SK-N-SH (cell line): Measurements from ENCODE around the gene GLT8D1. TPM values are rescaled to one million over a fixed set of nuclear protein-coding genes. Genes with fewer than 3 reads are reported as not detected.

ENCODE experiments used
- CTCF ChIA-PET: fragments of 300-600, 350-600 bp; formaldehyde crosslinking; extraction: SDS; loops from one replicate; lab custom pipeline; 2021; lab: Yijun Ruan, JAX
- POLR2A ChIA-PET: fragments of 350-600 bp; sonication (Branson Sonifier 250); formaldehyde crosslinking; extraction: SDS; loops from one replicate; lab custom pipeline; 2020; ENCODE audit warnings: antibody characterized with exemption, inconsistent platforms; lab: Yijun Ruan, JAX
- DNase-seq: peaks from one replicate; pipeline ENCODE4 v3.0.0; 2012
- H2AFZ ChIP-seq: fragments of 200-600 bp; sonication (generic); 2 replicates; pipeline ENCODE4 v1.8.1; 2016; ENCODE audit warnings: antibody characterized with exemption, mild to moderate bottlenecking, low read depth
- H3F3A ChIP-seq: fragments of 200-600 bp; sonication (generic); replicated peaks from 2 replicates; pipeline ENCODE3; 2016; ENCODE audit warnings: antibody characterized with exemption, mild to moderate bottlenecking; ENCODE audit not compliant: insufficient read depth
- H3K27ac ChIP-seq, 2 experiments: fragments of 200-500 bp in 1 of 2; fragments of 200-600 bp in 1 of 2; sonication (Bioruptor generic) in 1 of 2; sonication (generic), shearing (Covaris generic) in 1 of 2; 2 replicates each; pipeline versions ENCODE4 v1.5.1 to v1.6.1; 2014 to 2016; ENCODE audit warnings: low read depth in 2 of 2, inconsistent platforms in 1 of 2, low read length in 1 of 2, mild to moderate bottlenecking in 1 of 2, mixed read lengths in 1 of 2
- H3K27me3 ChIP-seq: fragments of 200-600 bp; sonication (generic), shearing (Covaris generic); 2 replicates; pipeline ENCODE4 v1.6.1; 2016; ENCODE audit warnings: mixed run types; ENCODE audit not compliant: insufficient read depth
- H3K36me3 ChIP-seq, 2 experiments: fragments of 200-500 bp in 1 of 2; fragments of 200-600 bp in 1 of 2; sonication (Bioruptor generic) in 1 of 2; sonication (generic) in 1 of 2; replicated peaks in 1 of 2; 2 replicates each; pipeline versions ENCODE3 to v1.5.1; 2014 to 2016; ENCODE audit warnings: low read length in 1 of 2, mild to moderate bottlenecking in 1 of 2; ENCODE audit not compliant: insufficient read depth in 2 of 2, control insufficient read depth in 1 of 2
- H3K4me1 ChIP-seq, 2 experiments: fragments of 200-500 bp in 1 of 2; fragments of 200-600 bp in 1 of 2; sonication (Bioruptor generic) in 1 of 2; sonication (generic), shearing (Covaris generic) in 1 of 2; 2 replicates each; pipeline versions ENCODE4 v1.5.1 to v1.6.1; 2014 to 2016; ENCODE audit warnings: low read depth in 1 of 2, low read length in 1 of 2, mixed run types in 1 of 2; ENCODE audit not compliant: insufficient read depth in 2 of 2, control insufficient read depth in 1 of 2
- H3K4me2 ChIP-seq: fragments of 200-600 bp; sonication (generic), shearing (Covaris generic); 2 replicates; pipeline ENCODE4 v1.6.1; 2017; ENCODE audit warnings: mixed run types
- H3K4me3 ChIP-seq, 2 experiments: fragments of 200-500 bp in 1 of 2; fragments of 200-600 bp in 1 of 2; sonication (Bioruptor generic) in 1 of 2; sonication (generic), shearing (Covaris generic) in 1 of 2; 2 replicates each; pipeline versions ENCODE4 v1.5.1 to v1.8.1; 2014 to 2016; ENCODE audit warnings: low read depth in 2 of 2, inconsistent platforms in 1 of 2, low read length in 1 of 2, mild to moderate bottlenecking in 1 of 2, mixed read lengths in 1 of 2, moderate library complexity in 1 of 2
- H3K79me2 ChIP-seq: fragments of 200-600 bp; sonication (generic); 2 replicates; pipeline ENCODE4 v1.8.1; 2017; ENCODE audit warnings: mild to moderate bottlenecking; ENCODE audit not compliant: insufficient read depth
- H3K9ac ChIP-seq: fragments of 200-600 bp; sonication (generic); 2 replicates; pipeline ENCODE4 v1.6.1; 2017; ENCODE audit warnings: mixed run types
- H3K9me2 ChIP-seq: fragments of 200-600 bp; sonication (generic); 2 replicates; pipeline ENCODE4 v1.6.1; 2017; ENCODE audit warnings: mixed run types
- H3K9me3 ChIP-seq: fragments of 200-600 bp; sonication (generic); 2 replicates; pipeline ENCODE4 v1.6.1; 2017; ENCODE audit warnings: mixed run types, mild to moderate bottlenecking, moderate library complexity
- H4K20me1 ChIP-seq: fragments of 200-600 bp; sonication (generic); 2 replicates; pipeline ENCODE4 v1.6.1; 2017; ENCODE audit warnings: mild to moderate bottlenecking, mixed run types; ENCODE audit not compliant: insufficient read depth
- CHD2 ChIP-seq: fragments of 150-350 bp; IDR thresholded peaks from 2 replicates; pipeline ENCODE4 v1.6.1; 2018; ENCODE audit warnings: low read length; ENCODE audit not compliant: partially characterized antibody
- EZH2phosphoT487 ChIP-seq: fragments of 200-600 bp; sonication (generic); IDR thresholded peaks from 2 replicates; pipeline ENCODE4 v1.6.1; 2017; ENCODE audit warnings: low read depth, mixed run types, mild to moderate bottlenecking, antibody characterized with exemption, moderate library complexity, borderline replicate concordance
- FOSL2 ChIP-seq: IDR thresholded peaks from 2 replicates; pipeline ENCODE4 v1.4.0; 2012; ENCODE audit warnings: low read depth, mild to moderate bottlenecking, moderate library complexity, borderline replicate concordance
- GATA2 ChIP-seq: sonication (generic); formaldehyde crosslinking; IDR thresholded peaks from 2 replicates; pipeline ENCODE4 v1.5.0; 2020; ENCODE audit warnings: mild to moderate bottlenecking, missing genetic modification reagents
- JUND ChIP-seq: IDR thresholded peaks from 2 replicates; pipeline ENCODE4 v1.4.0; 2012
- MXI1 ChIP-seq: IDR thresholded peaks from 2 replicates; pipeline ENCODE4 v1.6.1; 2012; ENCODE audit warnings: mild to moderate bottlenecking, low read depth, low read length, improper control_type of control experiment
- RAD21 ChIP-seq: IDR thresholded peaks from 2 replicates; pipeline ENCODE4 v1.6.1; 2012; ENCODE audit warnings: mild to moderate bottlenecking, low read length
- RCOR1 ChIP-seq: fragments of 150-350 bp; IDR thresholded peaks from 2 replicates; pipeline ENCODE4 v1.6.1; 2017; ENCODE audit warnings: antibody characterized with exemption, low read length
- RFX5 ChIP-seq: IDR thresholded peaks from 2 replicates; pipeline ENCODE4 v1.6.1; 2012; ENCODE audit warnings: mild to moderate bottlenecking, improper control_type of control experiment, low read length
- RXRA ChIP-seq: IDR thresholded peaks from 2 replicates; pipeline ENCODE4 v1.4.0; 2012; ENCODE audit warnings: low read depth, mild to moderate bottlenecking, borderline replicate concordance
- SIN3A ChIP-seq: IDR thresholded peaks from 2 replicates; pipeline ENCODE4 v1.6.1; 2012; ENCODE audit warnings: low read depth, mild to moderate bottlenecking, low read length, moderate library complexity, borderline replicate concordance
- SMC3 ChIP-seq: IDR thresholded peaks from 2 replicates; pipeline ENCODE4 v1.6.1; 2012; ENCODE audit warnings: low read depth, low read length, improper control_type of control experiment
- TAF1 ChIP-seq: IDR thresholded peaks from 2 replicates; pipeline ENCODE4 v1.6.1; 2012; ENCODE audit warnings: low read depth, mild to moderate bottlenecking, low read length, moderate library complexity, borderline replicate concordance
- TCF12 ChIP-seq: IDR thresholded peaks from 2 replicates; pipeline ENCODE4 v1.4.0; 2012
- TEAD4 ChIP-seq: IDR thresholded peaks from 2 replicates; pipeline ENCODE4 v1.4.0; 2012; ENCODE audit warnings: mild to moderate bottlenecking, borderline replicate concordance; ENCODE audit not compliant: insufficient read depth
- YY1 ChIP-seq: IDR thresholded peaks from 2 replicates; pipeline ENCODE4 v1.4.0; 2012; ENCODE audit warnings: low read depth, mild to moderate bottlenecking
- WGBS: methylation state at CpG from one replicate; pipeline ENCODE4 v1.1.6; 2017; ENCODE audit warnings: low lambda C conversion rate; 5-methylcytosine and 5-hydroxymethylcytosine counted together
- polyA plus RNA-seq, 3 experiments: library from polyadenylated mRNA; depleted of rRNA; stranded (reverse); fragments of >200 nt; gene quantifications; 2 replicates each; pipeline ENCODE4 v1.2.3, GENCODE V29; 2012
- TF ChIP-seq, protein P1 (sequence below): IDR thresholded peaks from 2 replicates; pipeline ENCODE4 v1.6.1; 2012; ENCODE audit warnings: mild to moderate bottlenecking, low read depth, low read length, moderate library complexity
- TF ChIP-seq, protein P2 (sequence below): IDR thresholded peaks from 2 replicates; pipeline ENCODE4 v1.4.0; 2012; ENCODE audit warnings: low read depth, borderline replicate concordance
- TF ChIP-seq, protein P3 (sequence below): fragments of 150-350 bp; IDR thresholded peaks from 2 replicates; pipeline ENCODE4 v1.6.1; 2017; ENCODE audit warnings: antibody characterized with exemption, low read length, low read depth, borderline replicate concordance
- TF ChIP-seq, protein P4 (sequence below): fragments of 200-600 bp; sonication (generic); IDR thresholded peaks from 2 replicates; pipeline ENCODE4 v1.6.1; 2017; ENCODE audit warnings: antibody characterized with exemption, mild to moderate bottlenecking, moderate library complexity

The GLT8D1 gene
- polyA plus RNA-seq, 1 of the 3 experiments (the other 2 are of a cell fraction): 102 TPM

DNA sequence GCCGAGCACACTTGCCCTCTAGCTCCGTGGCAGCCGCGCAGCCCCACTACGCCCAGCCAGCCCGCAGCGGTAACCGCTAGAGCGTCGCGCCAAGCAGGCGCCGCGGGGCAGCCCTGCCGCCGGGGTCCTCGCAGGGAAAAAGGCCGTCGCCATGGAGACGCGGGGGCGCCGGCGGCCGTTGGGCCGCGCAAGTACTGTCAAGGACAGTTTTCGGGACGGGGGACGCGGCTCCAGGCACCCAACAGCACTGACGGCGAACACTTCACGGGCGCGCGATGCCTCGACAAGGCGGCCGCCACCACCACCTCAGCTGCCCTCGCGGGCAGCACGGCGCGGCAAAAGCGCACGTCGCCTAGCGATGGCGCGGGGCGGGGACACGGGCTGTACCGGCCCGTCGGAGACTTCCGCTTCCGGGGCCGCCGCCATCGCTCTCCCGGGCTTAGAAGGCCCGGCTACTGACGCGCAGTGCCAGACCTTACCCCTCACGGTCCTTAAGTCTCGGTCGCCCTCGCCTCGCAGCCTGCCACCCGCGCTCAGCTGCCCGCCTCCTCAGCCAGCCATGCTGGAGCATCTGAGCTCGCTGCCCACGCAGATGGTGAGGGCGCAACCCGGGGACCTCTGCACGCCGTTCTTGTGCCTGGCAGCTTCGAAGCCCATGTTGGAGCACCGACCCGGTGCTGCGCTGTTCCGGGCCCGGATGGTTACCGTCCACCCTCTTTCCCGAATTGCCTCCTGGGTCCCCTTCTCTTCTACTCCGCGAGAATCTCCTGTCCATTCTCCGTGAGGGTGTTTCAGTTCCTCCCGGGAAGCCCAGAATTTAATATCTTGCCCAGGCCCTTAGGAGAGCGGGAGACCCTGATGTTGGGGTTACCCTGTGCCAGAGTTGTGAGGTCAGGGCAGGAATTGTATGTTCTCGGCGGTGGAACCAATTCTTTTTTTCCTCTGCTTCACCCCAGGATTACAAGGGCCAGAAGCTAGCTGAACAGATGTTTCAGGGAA, at the start of gene GLT8D1, which contains the start of gene SPCS1 (continued):
- TF ChIP-seq, protein P1, sequence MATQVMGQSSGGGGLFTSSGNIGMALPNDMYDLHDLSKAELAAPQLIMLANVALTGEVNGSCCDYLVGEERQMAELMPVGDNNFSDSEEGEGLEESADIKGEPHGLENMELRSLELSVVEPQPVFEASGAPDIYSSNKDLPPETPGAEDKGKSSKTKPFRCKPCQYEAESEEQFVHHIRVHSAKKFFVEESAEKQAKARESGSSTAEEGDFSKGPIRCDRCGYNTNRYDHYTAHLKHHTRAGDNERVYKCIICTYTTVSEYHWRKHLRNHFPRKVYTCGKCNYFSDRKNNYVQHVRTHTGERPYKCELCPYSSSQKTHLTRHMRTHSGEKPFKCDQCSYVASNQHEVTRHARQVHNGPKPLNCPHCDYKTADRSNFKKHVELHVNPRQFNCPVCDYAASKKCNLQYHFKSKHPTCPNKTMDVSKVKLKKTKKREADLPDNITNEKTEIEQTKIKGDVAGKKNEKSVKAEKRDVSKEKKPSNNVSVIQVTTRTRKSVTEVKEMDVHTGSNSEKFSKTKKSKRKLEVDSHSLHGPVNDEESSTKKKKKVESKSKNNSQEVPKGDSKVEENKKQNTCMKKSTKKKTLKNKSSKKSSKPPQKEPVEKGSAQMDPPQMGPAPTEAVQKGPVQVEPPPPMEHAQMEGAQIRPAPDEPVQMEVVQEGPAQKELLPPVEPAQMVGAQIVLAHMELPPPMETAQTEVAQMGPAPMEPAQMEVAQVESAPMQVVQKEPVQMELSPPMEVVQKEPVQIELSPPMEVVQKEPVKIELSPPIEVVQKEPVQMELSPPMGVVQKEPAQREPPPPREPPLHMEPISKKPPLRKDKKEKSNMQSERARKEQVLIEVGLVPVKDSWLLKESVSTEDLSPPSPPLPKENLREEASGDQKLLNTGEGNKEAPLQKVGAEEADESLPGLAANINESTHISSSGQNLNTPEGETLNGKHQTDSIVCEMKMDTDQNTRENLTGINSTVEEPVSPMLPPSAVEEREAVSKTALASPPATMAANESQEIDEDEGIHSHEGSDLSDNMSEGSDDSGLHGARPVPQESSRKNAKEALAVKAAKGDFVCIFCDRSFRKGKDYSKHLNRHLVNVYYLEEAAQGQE: no peak
- TF ChIP-seq, protein P2, sequence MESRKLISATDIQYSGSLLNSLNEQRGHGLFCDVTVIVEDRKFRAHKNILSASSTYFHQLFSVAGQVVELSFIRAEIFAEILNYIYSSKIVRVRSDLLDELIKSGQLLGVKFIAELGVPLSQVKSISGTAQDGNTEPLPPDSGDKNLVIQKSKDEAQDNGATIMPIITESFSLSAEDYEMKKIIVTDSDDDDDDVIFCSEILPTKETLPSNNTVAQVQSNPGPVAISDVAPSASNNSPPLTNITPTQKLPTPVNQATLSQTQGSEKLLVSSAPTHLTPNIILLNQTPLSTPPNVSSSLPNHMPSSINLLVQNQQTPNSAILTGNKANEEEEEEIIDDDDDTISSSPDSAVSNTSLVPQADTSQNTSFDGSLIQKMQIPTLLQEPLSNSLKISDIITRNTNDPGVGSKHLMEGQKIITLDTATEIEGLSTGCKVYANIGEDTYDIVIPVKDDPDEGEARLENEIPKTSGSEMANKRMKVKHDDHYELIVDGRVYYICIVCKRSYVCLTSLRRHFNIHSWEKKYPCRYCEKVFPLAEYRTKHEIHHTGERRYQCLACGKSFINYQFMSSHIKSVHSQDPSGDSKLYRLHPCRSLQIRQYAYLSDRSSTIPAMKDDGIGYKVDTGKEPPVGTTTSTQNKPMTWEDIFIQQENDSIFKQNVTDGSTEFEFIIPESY: 0 out of 2 replicates have a peak, but pooled peaks have one; percentile 27
- TF ChIP-seq, protein P3, sequence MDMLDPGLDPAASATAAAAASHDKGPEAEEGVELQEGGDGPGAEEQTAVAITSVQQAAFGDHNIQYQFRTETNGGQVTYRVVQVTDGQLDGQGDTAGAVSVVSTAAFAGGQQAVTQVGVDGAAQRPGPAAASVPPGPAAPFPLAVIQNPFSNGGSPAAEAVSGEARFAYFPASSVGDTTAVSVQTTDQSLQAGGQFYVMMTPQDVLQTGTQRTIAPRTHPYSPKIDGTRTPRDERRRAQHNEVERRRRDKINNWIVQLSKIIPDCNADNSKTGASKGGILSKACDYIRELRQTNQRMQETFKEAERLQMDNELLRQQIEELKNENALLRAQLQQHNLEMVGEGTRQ: no peak
- no peak for TF ChIP-seq TEAD4
- peak; percentile 3; the same call in 1 of the 2 replicates for TF ChIP-seq TCF12
- TF ChIP-seq GATA2 (CRISPR knock-in tag): no peak
- no peak for TF ChIP-seq RCOR1
- peak; percentile 89; the same call in 1 of the 2 replicates for TF ChIP-seq MXI1
- TF ChIP-seq JUND: no peak
- peak; percentile 37 for TF ChIP-seq CHD2
- TF ChIP-seq FOSL2: no peak

DNA sequence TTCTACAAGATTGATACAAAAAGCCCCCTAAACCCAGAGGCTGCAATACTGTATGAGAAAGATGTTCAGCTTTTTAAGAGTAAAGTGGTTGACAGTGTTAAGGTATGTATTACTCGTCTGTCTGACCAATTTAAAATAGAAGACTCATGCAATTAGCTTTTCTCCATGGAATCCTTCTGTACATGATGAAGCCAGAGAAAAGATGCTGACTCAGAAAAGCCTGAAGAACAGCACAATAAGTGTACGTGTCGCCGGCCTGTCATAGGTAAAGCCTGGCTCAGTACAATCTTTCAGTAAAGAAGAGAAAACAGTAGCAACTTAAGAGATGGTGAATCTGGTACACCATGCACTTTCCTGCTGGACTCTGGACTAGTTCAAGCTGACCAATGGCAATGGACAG, 48.8 kb upstream of the GLT8D1 start:
- WGBS: 96% methylated on average over 4 of the region's 4 CpGs
- no peaks in the 10 kb centered on the region for H3K9me3 ChIP-seq
- DNase-seq: no peak
- H3K9me2 ChIP-seq: no peaks in the 10 kb centered on the region
- no peak overlapping the region for H3K9ac ChIP-seq
- peaks cover 22 to 57% of the 10 kb centered on the region in 2 experiments for H3K36me3 ChIP-seq
- no peaks in the 10 kb centered on the region for H3K27me3 ChIP-seq
- ChIA-PET POLR2A (no interaction called here), CTCF (interaction anchor here (2.4 kb wide), 1 partner anchor 12 kb away, joined by 6 read pairs; no protein-coding TSS in a partner anchor)
- H3F3A ChIP-seq: no peaks in the 10 kb centered on the region
- no peak overlapping the region for H3K27ac ChIP-seq
- H3K4me3 ChIP-seq: no peak overlapping the region
- no peaks in the 10 kb centered on the region for H4K20me1 ChIP-seq
- no peaks in the 10 kb centered on the region for H3K4me1 ChIP-seq
- H3K79me2 ChIP-seq: 0 out of 2 replicates have a peak, but pooled peaks cover 2% of the 10 kb centered on the region
- no peak overlapping the region for H3K4me2 ChIP-seq
- no peak overlapping the region for H2AFZ ChIP-seq
- TF ChIP-seq RFX5: no peak
- no peak for TF ChIP-seq TAF1
- no peak for TF ChIP-seq YY1
- no peak for TF ChIP-seq SMC3
- no peak for TF ChIP-seq TCF12
- TF ChIP-seq, protein P4, sequence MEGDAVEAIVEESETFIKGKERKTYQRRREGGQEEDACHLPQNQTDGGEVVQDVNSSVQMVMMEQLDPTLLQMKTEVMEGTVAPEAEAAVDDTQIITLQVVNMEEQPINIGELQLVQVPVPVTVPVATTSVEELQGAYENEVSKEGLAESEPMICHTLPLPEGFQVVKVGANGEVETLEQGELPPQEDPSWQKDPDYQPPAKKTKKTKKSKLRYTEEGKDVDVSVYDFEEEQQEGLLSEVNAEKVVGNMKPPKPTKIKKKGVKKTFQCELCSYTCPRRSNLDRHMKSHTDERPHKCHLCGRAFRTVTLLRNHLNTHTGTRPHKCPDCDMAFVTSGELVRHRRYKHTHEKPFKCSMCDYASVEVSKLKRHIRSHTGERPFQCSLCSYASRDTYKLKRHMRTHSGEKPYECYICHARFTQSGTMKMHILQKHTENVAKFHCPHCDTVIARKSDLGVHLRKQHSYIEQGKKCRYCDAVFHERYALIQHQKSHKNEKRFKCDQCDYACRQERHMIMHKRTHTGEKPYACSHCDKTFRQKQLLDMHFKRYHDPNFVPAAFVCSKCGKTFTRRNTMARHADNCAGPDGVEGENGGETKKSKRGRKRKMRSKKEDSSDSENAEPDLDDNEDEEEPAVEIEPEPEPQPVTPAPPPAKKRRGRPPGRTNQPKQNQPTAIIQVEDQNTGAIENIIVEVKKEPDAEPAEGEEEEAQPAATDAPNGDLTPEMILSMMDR: no peak
- TF ChIP-seq, protein P3: no peak
- TF ChIP-seq SIN3A: no peak
- no peak for TF ChIP-seq CHD2
- no peak for TF ChIP-seq JUND
- no peak for TF ChIP-seq EZH2phosphoT487
- TF ChIP-seq TEAD4: no peak
- TF ChIP-seq RXRA: no peak
- TF ChIP-seq RAD21: no peak
